GM13977 (cell line): ENCODE results near the gene EIF5.
"Not testable (repeated sequence)": the region's sequence is repeated elsewhere in the genome, so short reads cannot be mapped to it uniquely, and the experiment has no call there.

Experiments
- DNase-seq: peaks from one replicate; pipeline ENCODE4 v3.0.0; 2012; ENCODE audit warnings: low spot score
- CTCF ChIP-seq: IDR thresholded peaks from 2 replicates; pipeline ENCODE4 v1.5.1; 2012; ENCODE audit warnings: mild to moderate bottlenecking, control low read depth; ENCODE audit not compliant: insufficient read depth; ENCODE audit errors: extremely low read depth, missing control alignments
- in situ Hi-C: fragments of 300-500 bp; cut with MboI; formaldehyde crosslinking; loops from one replicate; pipeline ENCODE4 v1.12.0; 2022; ENCODE audit warnings: low sequenced_read_pairs, low pct_unique_long_range_greater_than_20kb, mixed read lengths, inconsistent platforms; ENCODE audit not compliant: unreplicated experiment

The EIF5 gene

GRCh38 chr14:103348154-103348553, 14.1 kb downstream of the EIF5 start:
- in situ Hi-C loops = no loop called here
- no peak for TF ChIP-seq CTCF

GRCh38 chr14:103349982-103350381, 15.9 kb downstream of the EIF5 start:
- TF ChIP-seq CTCF = no peak
- no peak for DNase-seq
- in situ Hi-C loops = no loop called here

More at GRCh38 chr14:103348154-103348553, 14.1 kb downstream of the EIF5 start:
- no peak for DNase-seq

GRCh38 chr14:103353362-103353761, 19.3 kb downstream of the EIF5 start:
- no peak for TF ChIP-seq CTCF
- in situ Hi-C loops = no loop called here
- DNase-seq = no peak

- DNase-seq = no peak
- TF ChIP-seq CTCF = no peak
- in situ Hi-C loops = no loop called here
Observed at GRCh38 chr14:103354141-103354540, 20.1 kb downstream of the EIF5 start.

GRCh38 chr14:103356024-103356682, 22.1 kb downstream of the EIF5 start:
- no peak for TF ChIP-seq CTCF
- no peak for DNase-seq
- in situ Hi-C loops = no loop called here

- DNase-seq, in situ Hi-C loops: not testable (repeated sequence)
Observed at GRCh38 chr14:103357552-103357951, 23.5 kb downstream of the EIF5 start.

GRCh38 chr14:103360548-103360947, 26.5 kb downstream of the EIF5 start:
- no peak for TF ChIP-seq CTCF
- in situ Hi-C loops = no loop called here
- no peak for DNase-seq
